HS-5 (cell line): ENCODE measurements around the gene SRGAP2C.
"Not testable (repeated sequence)": the region's sequence is repeated elsewhere in the genome, so short reads cannot be mapped to it uniquely, and the experiment has no call there.

ENCODE experiments used
- DNase-seq: peaks from one replicate; pipeline ENCODE4 v3.0.0-alpha.2; 2012; ENCODE audit warnings: low read depth

SRGAP2C gene

GRCh38 chr1:121339611-121340010 lies 154.8 kb downstream of the SRGAP2C start:
- DNase-seq: not testable (repeated sequence)

GRCh38 chr1:121343311-121343906 lies 158.6 kb downstream of the SRGAP2C start:
- not testable (repeated sequence) for DNase-seq

- not testable (repeated sequence) for DNase-seq
These were observed 159.6 kb downstream of the SRGAP2C start for GRCh38 chr1:121344355-121344754.

GRCh38 chr1:121346654-121347053 lies 161.9 kb downstream of the SRGAP2C start:
- not testable (repeated sequence) for DNase-seq

- DNase-seq: not testable (repeated sequence)
These were observed 162.7 kb downstream of the SRGAP2C start for GRCh38 chr1:121347476-121347875.

GRCh38 chr1:121348115-121348514 lies 163.3 kb downstream of the SRGAP2C start:
- DNase-seq: not testable (repeated sequence)

GRCh38 chr1:121349332-121349967 lies 164.7 kb downstream of the SRGAP2C start:
- DNase-seq: not testable (repeated sequence)

- DNase-seq: not testable (repeated sequence)
These were observed 171.1 kb downstream of the SRGAP2C start for GRCh38 chr1:121355711-121356420.

- DNase-seq: not testable (repeated sequence)
These were observed 172.0 kb downstream of the SRGAP2C start for GRCh38 chr1:121356819-121357218.

- DNase-seq: not testable (repeated sequence)
These were observed 175.8 kb downstream of the SRGAP2C start for GRCh38 chr1:121360531-121360930.

- DNase-seq: not testable (repeated sequence)
These were observed 176.9 kb downstream of the SRGAP2C start for GRCh38 chr1:121361451-121362233.

- DNase-seq: not testable (repeated sequence)
These were observed 177.6 kb downstream of the SRGAP2C start for GRCh38 chr1:121362234-121362883.

GRCh38 chr1:121365316-121365715 lies 180.5 kb downstream of the SRGAP2C start:
- not testable (repeated sequence) for DNase-seq

GRCh38 chr1:121365723-121366122 lies 180.9 kb downstream of the SRGAP2C start:
- not testable (repeated sequence) for DNase-seq

- DNase-seq: not testable (repeated sequence)
These were observed 181.4 kb downstream of the SRGAP2C start for GRCh38 chr1:121366171-121366570.

GRCh38 chr1:121368910-121369309 lies 184.1 kb downstream of the SRGAP2C start:
- not testable (repeated sequence) for DNase-seq

- not testable (repeated sequence) for DNase-seq
These were observed 185.2 kb downstream of the SRGAP2C start for GRCh38 chr1:121369959-121370358.

- DNase-seq: peak; percentile 10
These were observed 190.1 kb downstream of the SRGAP2C start for GRCh38 chr1:121374851-121375367.

GRCh38 chr1:121376986-121377385 lies 192.2 kb downstream of the SRGAP2C start:
- not testable (repeated sequence) for DNase-seq

GRCh38 chr1:121378757-121379156 lies 194.0 kb downstream of the SRGAP2C start:
- DNase-seq: not testable (repeated sequence)

- not testable (repeated sequence) for DNase-seq
These were observed 200.0 kb downstream of the SRGAP2C start for GRCh38 chr1:121384754-121385153.
